ENCODE measurements around the gene DACH1. TPM values are rescaled to one million over a fixed set of nuclear protein-coding genes. Genes with fewer than 3 reads are reported as not detected.

DACH1 gene
- total RNA-seq, 1 donor from 2014 or later = not detected

GRCh38 chr13:71886880-71887279 is 19.9 kb upstream of the DACH1 start:
- DNase-seq (ENCODE audit: low read depth) (no peak), FAIRE-seq (no peak)
- TF ChIP-seq CTCF (IDR thresholded peaks at IDR 0.05; ENCODE audit: insufficient read depth, low read length, severe bottlenecking) = no peak
- H3K36me3 ChIP-seq (ENCODE audit: control insufficient read depth, insufficient read depth, low read length) = no peaks in the 10 kb centered on the region
- H3K4me3 ChIP-seq (ENCODE audit: low read depth, low read length) = no peak overlapping the region
- H3K27me3 ChIP-seq (ENCODE audit: control insufficient read depth, insufficient read depth, low read length) = no peaks in the 10 kb centered on the region

- TF ChIP-seq CTCF (IDR thresholded peaks at IDR 0.05; ENCODE audit: insufficient read depth, low read length, severe bottlenecking) = no peak
- no peaks in the 10 kb centered on the region for H3K27me3 ChIP-seq (ENCODE audit: control insufficient read depth, insufficient read depth, low read length)
- no peak overlapping the region for H3K4me3 ChIP-seq (ENCODE audit: low read depth, low read length)
- FAIRE-seq (no peak), DNase-seq (ENCODE audit: low read depth) (no peak)
- no peaks in the 10 kb centered on the region for H3K36me3 ChIP-seq (ENCODE audit: control insufficient read depth, insufficient read depth, low read length)
Measured at GRCh38 chr13:71882120-71882519, 15.1 kb upstream of the DACH1 start.

GRCh38 chr13:71880753-71881541 is 13.9 kb upstream of the DACH1 start:
- FAIRE-seq = peak; percentile 52
- DNase-seq (ENCODE audit: low read depth) = peak; percentile 43
- Histone ChIP-seq H3K27me3 (ENCODE audit: control insufficient read depth, insufficient read depth, low read length) (no peaks in the 10 kb centered on the region), H3K36me3 (ENCODE audit: control insufficient read depth, insufficient read depth, low read length) (no peaks in the 10 kb centered on the region), H3K4me3 (ENCODE audit: low read depth, low read length) (no peak overlapping the region)
- TF ChIP-seq CTCF (IDR thresholded peaks at IDR 0.05; ENCODE audit: insufficient read depth, low read length, severe bottlenecking) = no peak

- FAIRE-seq (no peak), DNase-seq (ENCODE audit: low read depth) (no peak)
- Histone ChIP-seq H3K36me3 (ENCODE audit: control insufficient read depth, insufficient read depth, low read length) (no peaks in the 10 kb centered on the region), H3K4me3 (ENCODE audit: low read depth, low read length) (no peak overlapping the region), H3K27me3 (ENCODE audit: control insufficient read depth, insufficient read depth, low read length) (no peaks in the 10 kb centered on the region)
- no peak for TF ChIP-seq CTCF (IDR thresholded peaks at IDR 0.05; ENCODE audit: insufficient read depth, low read length, severe bottlenecking)
Measured at GRCh38 chr13:71879808-71880344, 12.9 kb upstream of the DACH1 start.

- FAIRE-seq (no peak), DNase-seq (ENCODE audit: low read depth) (peak; percentile 32)
- no peaks in the 10 kb centered on the region for H3K27me3 ChIP-seq (ENCODE audit: control insufficient read depth, insufficient read depth, low read length)
- H3K36me3 ChIP-seq (ENCODE audit: control insufficient read depth, insufficient read depth, low read length) = no peaks in the 10 kb centered on the region
- TF ChIP-seq CTCF (IDR thresholded peaks at IDR 0.05; ENCODE audit: insufficient read depth, low read length, severe bottlenecking) = peak; percentile 52
- H3K4me3 ChIP-seq (ENCODE audit: low read depth, low read length) = no peak overlapping the region
Measured at GRCh38 chr13:71879129-71879535, 12.1 kb upstream of the DACH1 start.

Data from bronchial epithelial cell (primary cell).